MCF 10A (cell line): ENCODE results near the gene UHMK1. TPM values are rescaled to one million over a fixed set of nuclear protein-coding genes. Genes with fewer than 3 reads are reported as not detected.

Experiments
- BruUV-seq: library from RNA; stranded (reverse); fragments of 400-500 nt; replicated peaks from 2 replicates; lab custom pipeline; 2021; lab: Mats Ljungman, UMichigan
- CTCF ChIA-PET: fragments of 300-600 bp; sonication (Branson Sonifier 250); formaldehyde crosslinking; extraction: SDS; loops from one replicate; lab custom pipeline; 2021; ENCODE audit warnings: antibody characterized with exemption, inconsistent platforms; lab: Yijun Ruan, JAX
- POLR2A ChIA-PET: fragments of 300-600, 350-650 bp; sonication (Branson Sonifier 250); formaldehyde crosslinking; extraction: SDS; loops from one replicate; lab custom pipeline; 2020; ENCODE audit warnings: antibody characterized with exemption, inconsistent platforms; lab: Yijun Ruan, JAX
- DNase-seq: peaks from one replicate; pipeline ENCODE4 v3.0.0-alpha.2; 2018; ENCODE audit not compliant: unreplicated experiment
- H3K27ac Mint-ChIP-seq: one replicate; pipeline ENCODE4 v1.8.0; 2022; ENCODE audit warnings: mild to moderate bottlenecking, low read depth, mixed read lengths; ENCODE audit not compliant: unreplicated experiment
- H3K27me3 Mint-ChIP-seq: one replicate; pipeline ENCODE4 v1.8.0; 2022; ENCODE audit warnings: mixed read lengths; ENCODE audit not compliant: insufficient read depth, unreplicated experiment
- H3K36me3 Mint-ChIP-seq: one replicate; pipeline ENCODE4 v1.8.0; 2022; ENCODE audit warnings: mild to moderate bottlenecking, moderate library complexity, mixed read lengths; ENCODE audit not compliant: insufficient read depth, unreplicated experiment
- H3K4me1 Mint-ChIP-seq: one replicate; pipeline ENCODE4 v1.8.0; 2022; ENCODE audit warnings: mixed read lengths; ENCODE audit not compliant: insufficient read depth, unreplicated experiment
- H3K4me3 Mint-ChIP-seq: one replicate; pipeline ENCODE4 v1.8.0; 2022; ENCODE audit warnings: mild to moderate bottlenecking, moderate library complexity, mixed read lengths; ENCODE audit not compliant: unreplicated experiment
- H3K9me3 Mint-ChIP-seq: one replicate; pipeline ENCODE4 v1.8.0; 2022; ENCODE audit warnings: mixed read lengths; ENCODE audit not compliant: unreplicated experiment
- CTCF ChIP-seq: fragments of 200-600 bp; IDR thresholded peaks from one replicate; pipeline ENCODE4 v1.8.0; 2022; ENCODE audit warnings: antibody characterized with exemption, mild to moderate bottlenecking; ENCODE audit not compliant: unreplicated experiment
- intact Hi-C: fragments of 100-400 bp; cut with micrococcal nuclease; formaldehyde crosslinking; loops from 2 replicates; pipeline ENCODE4 v1.14.1; 2022
- total RNA-seq: library from RNA; stranded (reverse); gene quantifications from 2 replicates; pipeline ENCODE4 v1.2.3, GENCODE V29; 2022

The UHMK1 gene
- total RNA-seq, 1 experiment from 2014 or later: 76.9 TPM

GRCh38 chr1:162498496-162498810 lies 835 bp downstream of the UHMK1 start:
- Mint-ChIP-seq H3K27ac (peak overlapping the region; percentile 82), H3K36me3 (peaks cover 34% of the 10 kb centered on the region), H3K27me3 (peaks cover 2% of the 10 kb centered on the region), H3K9me3 (no peaks in the 10 kb centered on the region), H3K4me1 (peaks cover 12% of the 10 kb centered on the region), H3K4me3 (peak overlapping the region; percentile 91)
- ChIA-PET POLR2A (interaction anchor here (0.5 to 3.1 kb wide), 23 partner anchors 10 to 179 kb away, joined by 3 to 12 read pairs (median 3); partner anchors contain the start of genes C1orf226 and UAP1), CTCF (interaction anchor here (0.6 to 2.8 kb wide), 7 partner anchors 10 to 442 kb away, joined by 3 to 14 read pairs (median 3); no protein-coding TSS in a partner anchor)
- TF ChIP-seq CTCF: no peak
- peak; percentile 19 for DNase-seq
- TSS peak; percentile 38 for BruUV-seq
- intact Hi-C loops: loop anchor here (1.0 to 5.0 kb wide), 4 partner anchors 64 to 824 kb away; partner anchors contain the start of gene NUF2

GRCh38 chr1:162500805-162501204 lies 3.2 kb downstream of the UHMK1 start:
- Mint-ChIP-seq H3K4me3 (no peak overlapping the region), H3K27ac (peak overlapping the region; percentile 69), H3K27me3 (no peaks in the 10 kb centered on the region), H3K9me3 (no peaks in the 10 kb centered on the region), H3K4me1 (peaks cover 12% of the 10 kb centered on the region), H3K36me3 (peaks cover 58% of the 10 kb centered on the region)
- CTCF ChIA-PET: interaction anchor here (0.6 to 2.8 kb wide), 5 partner anchors 8 to 445 kb away, joined by 3 to 14 read pairs (median 3); no protein-coding TSS in a partner anchor
- DNase-seq: no peak
- POLR2A ChIA-PET: interaction anchor here (0.7 to 3.1 kb wide), 5 partner anchors 8 to 104 kb away, joined by 3 to 12 read pairs (median 4); no protein-coding TSS in a partner anchor
- intact Hi-C loops: no loop called here
- TF ChIP-seq CTCF: no peak
- BruUV-seq: no TSS peak

- intact Hi-C loops: no loop called here
- POLR2A ChIA-PET: interaction anchor here (0.8 to 1.2 kb wide), 4 partner anchors 13 to 60 kb away, joined by 3 read pairs; no protein-coding TSS in a partner anchor
- Mint-ChIP-seq H3K36me3 (peaks cover 71% of the 10 kb centered on the region), H3K4me1 (peaks cover 12% of the 10 kb centered on the region), H3K27ac (no peak overlapping the region), H3K27me3 (no peaks in the 10 kb centered on the region), H3K9me3 (no peaks in the 10 kb centered on the region), H3K4me3 (no peak overlapping the region)
- no peak for TF ChIP-seq CTCF
- CTCF ChIA-PET: interaction anchor here (0.6 to 2.2 kb wide), 6 partner anchors 61 to 446 kb away, joined by 3 to 9 read pairs (median 3); no protein-coding TSS in a partner anchor
- DNase-seq: no peak
- no TSS peak for BruUV-seq
These were observed 4.5 kb downstream of the UHMK1 start for GRCh38 chr1:162502077-162502476.

GRCh38 chr1:162502928-162503327 lies 5.3 kb downstream of the UHMK1 start:
- Mint-ChIP-seq H3K36me3 (peaks cover 79% of the 10 kb centered on the region), H3K9me3 (no peaks in the 10 kb centered on the region), H3K4me3 (no peak overlapping the region), H3K27ac (no peak overlapping the region), H3K27me3 (no peaks in the 10 kb centered on the region), H3K4me1 (peaks cover 12% of the 10 kb centered on the region)
- CTCF ChIA-PET: interaction anchor here (1.2 to 2.2 kb wide), 2 partner anchors 298 to 447 kb away, joined by 3 to 9 read pairs; no protein-coding TSS in a partner anchor
- intact Hi-C loops: no loop called here
- POLR2A ChIA-PET: interaction anchor here (0.8 kb wide), 1 partner anchor 25 kb away, joined by 3 read pairs; no protein-coding TSS in a partner anchor
- BruUV-seq: no TSS peak
- no peak for DNase-seq
- no peak for TF ChIP-seq CTCF
